HEK293 (cell line): ENCODE results near the gene TGFB1.

ENCODE experiments used
- CTCF ChIP-seq: fragments of 450-650 bp; formaldehyde crosslinking; IDR thresholded peaks from 2 replicates; pipeline ENCODE4 v1.5.1; 2016; ENCODE audit warnings: missing biosample characterization, missing genetic modification characterization
- ELK4 ChIP-seq: IDR thresholded peaks from 2 replicates; pipeline ENCODE4 v1.6.1; 2011; ENCODE audit warnings: mild to moderate bottlenecking, low read depth, low read length, borderline replicate concordance
- PBX3 ChIP-seq: sonication (generic); formaldehyde crosslinking; IDR thresholded peaks from 2 replicates; pipeline ENCODE4 v1.8.1; 2022; ENCODE audit warnings: mild to moderate bottlenecking, moderate library complexity, missing genetic modification reagents
- RBAK ChIP-seq: fragments of 450-650 bp; formaldehyde crosslinking; IDR thresholded peaks from 2 replicates; pipeline ENCODE4 v1.5.1; 2016; ENCODE audit warnings: missing biosample characterization, missing genetic modification characterization
- REST ChIP-seq: fragments of 450-650 bp; formaldehyde crosslinking; IDR thresholded peaks from 2 replicates; pipeline ENCODE4 v1.5.1; 2016; ENCODE audit warnings: missing biosample characterization, missing genetic modification characterization
- ZNF148 ChIP-seq: fragments of 450-650 bp; formaldehyde crosslinking; IDR thresholded peaks from 2 replicates; pipeline ENCODE4 v1.5.0; 2017; ENCODE audit warnings: missing biosample characterization, missing genetic modification characterization, borderline replicate concordance
- ZNF174 ChIP-seq: fragments of 450-650 bp; formaldehyde crosslinking; IDR thresholded peaks from 2 replicates; pipeline ENCODE4 v1.5.0; 2017; ENCODE audit warnings: missing biosample characterization, mild to moderate bottlenecking, missing genetic modification characterization
- ZNF350 ChIP-seq: fragments of 450-650 bp; formaldehyde crosslinking; IDR thresholded peaks from 2 replicates; pipeline ENCODE4 v1.5.0; 2017; ENCODE audit warnings: missing biosample characterization, mild to moderate bottlenecking, missing genetic modification characterization
- ZNF398 ChIP-seq: fragments of 450-650 bp; formaldehyde crosslinking; IDR thresholded peaks from 2 replicates; pipeline ENCODE4 v1.5.1; 2017; ENCODE audit warnings: missing biosample characterization, missing genetic modification characterization

GRCh38 chr19:41325640-41325946, 28.1 kb downstream of the TGFB1 start:
- TF ChIP-seq ZNF398 (tag by site-specific recombination) (no peak), ELK4 (no peak), RBAK (no peak), REST (tag by site-specific recombination) (no peak), CTCF (tag by site-specific recombination) (no peak), ZNF350 (no peak), PBX3 (CRISPR knock-in tag) (no peak), ZNF148 (tag by site-specific recombination) (no peak), ZNF174 (tag by site-specific recombination) (no peak)
